GM12878 (cell line): ENCODE data around the gene STK11. TPM values are rescaled to one million over a fixed set of nuclear protein-coding genes. Genes with fewer than 3 reads are reported as not detected.

ENCODE experiments used
- ATAC-seq: fragments of 200-7000 bp; cut with Tn5 transposase; 3 replicates; pipeline ENCODE4 v1.9.1; 2020; ENCODE audit warnings: mild to moderate bottlenecking, moderate library complexity
- BruUV-seq: library from RNA; stranded (reverse); fragments of 400-500 nt; replicated peaks from 2 replicates; lab custom pipeline; 2021; lab: Mats Ljungman, UMichigan
- CTCF ChIA-PET: fragments of 300-600 bp; sonication (Branson Sonifier 250); formaldehyde crosslinking; extraction: SDS; loops from one replicate; lab custom pipeline; 2021; ENCODE audit warnings: inconsistent platforms; lab: Yijun Ruan, JAX
- POLR2A ChIA-PET: fragments of 350-600 bp; formaldehyde crosslinking; extraction: SDS; loops from one replicate; lab custom pipeline; 2021; ENCODE audit warnings: inconsistent platforms; lab: Charles Lee
- RAD21 ChIA-PET: fragments of 300-600 bp; sonication (Branson Sonifier 250); formaldehyde crosslinking; loops from one replicate; lab custom pipeline; 2023; ENCODE audit warnings: antibody characterized with exemption; ENCODE audit not compliant: unreplicated experiment; lab: Charles Lee
- SMC1A ChIA-PET: fragments of 300-600 bp; sonication (Branson Sonifier 250); formaldehyde crosslinking; loops from one replicate; lab custom pipeline; 2023; ENCODE audit not compliant: unreplicated experiment, uncharacterized antibody; lab: Charles Lee
- DNase-seq: peaks from one replicate; pipeline ENCODE4 v3.0.0-alpha.2; 2011; ENCODE audit warnings: low read depth, low spot score
- FAIRE-seq: peaks from 3 replicates; lab custom pipeline; 2011; peaks lifted over from hg19 to GRCh38; lab: Jason Lieb, UNC
- H2AFZ ChIP-seq: 2 replicates; pipeline ENCODE4 v1.6.0; 2011; ENCODE audit warnings: low read depth, low read length, control low read depth; ENCODE audit not compliant: control insufficient read depth
- H3K27ac ChIP-seq: 2 replicates; pipeline ENCODE4 v1.5.1; 2011; ENCODE audit warnings: control low read depth; ENCODE audit not compliant: control insufficient read depth, insufficient read depth
- H3K27me3 ChIP-seq, 2 experiments: replicated peaks in 1 of 2; 2 replicates each; pipeline versions ENCODE4 v1.6.0 to v1.6.1; 2011; ENCODE audit warnings: low read length in 1 of 2; ENCODE audit not compliant: control insufficient read depth in 2 of 2, insufficient read depth in 2 of 2
- H3K36me3 ChIP-seq, 2 experiments: 2 replicates each; pipeline ENCODE4 v1.5.1; 2011; ENCODE audit warnings: low read length in 1 of 2; ENCODE audit not compliant: control insufficient read depth in 2 of 2, insufficient read depth in 2 of 2
- H3K4me1 ChIP-seq: 2 replicates; pipeline ENCODE4 v1.6.1; 2011; ENCODE audit warnings: mild to moderate bottlenecking, low read length, moderate library complexity, mixed read lengths; ENCODE audit not compliant: control insufficient read depth, insufficient read depth
- H3K4me2 ChIP-seq: 2 replicates; pipeline ENCODE4 v1.6.0; 2011; ENCODE audit warnings: control low read depth; ENCODE audit not compliant: control insufficient read depth, insufficient read depth
- H3K4me3 ChIP-seq: fragments of 200-600 bp; sonication (generic); 2 replicates; pipeline ENCODE4 v1.5.1; 2016
- H3K79me2 ChIP-seq: 2 replicates; pipeline ENCODE4 v1.6.0; 2011; ENCODE audit warnings: low read length; ENCODE audit not compliant: control insufficient read depth, insufficient read depth
- H3K9ac ChIP-seq: 2 replicates; pipeline ENCODE4 v1.8.0; 2011; ENCODE audit warnings: low read length, control low read depth, mixed read lengths; ENCODE audit not compliant: control insufficient read depth, insufficient read depth
- H3K9me3 ChIP-seq: replicated peaks from 3 replicates; pipeline ENCODE4 v1.5.1; 2011; ENCODE audit warnings: mild to moderate bottlenecking, low read length; ENCODE audit not compliant: control insufficient read depth, insufficient read depth
- H4K20me1 ChIP-seq: 2 replicates; pipeline ENCODE4 v1.6.0; 2011; ENCODE audit not compliant: control insufficient read depth, insufficient read depth
- ASH2L ChIP-seq: fragments of 300-600, 200-600 bp; sonication (generic); IDR thresholded peaks from 2 replicates; pipeline ENCODE4 v1.6.1; 2017; ENCODE audit warnings: low read depth, mild to moderate bottlenecking, borderline replicate concordance
- HCFC1 ChIP-seq: fragments of 150-350 bp; IDR thresholded peaks from 2 replicates; pipeline ENCODE4 v1.6.1; 2014; ENCODE audit warnings: low read length
- MAX ChIP-seq: IDR thresholded peaks from 2 replicates; pipeline ENCODE4 v1.6.1; 2012; ENCODE audit warnings: low read depth, low read length, improper control_type of control experiment
- MEF2A ChIP-seq: IDR thresholded peaks from 2 replicates; pipeline ENCODE4 v1.6.1; 2011; ENCODE audit warnings: low read depth, mild to moderate bottlenecking, low read length, moderate library complexity; ENCODE audit not compliant: insufficient read depth
- NBN ChIP-seq: fragments of 450-650 bp; IDR thresholded peaks from 2 replicates; pipeline ENCODE4 v1.6.1; 2016
- NFXL1 ChIP-seq: fragments of 450-650 bp; IDR thresholded peaks from 2 replicates; pipeline ENCODE4 v1.6.1; 2017; ENCODE audit warnings: antibody characterized with exemption, mild to moderate bottlenecking, borderline replicate concordance
- RELA ChIP-seq: fragments of 450-650 bp; IDR thresholded peaks from 2 replicates; pipeline ENCODE4 v1.8.0; 2014; ENCODE audit warnings: borderline replicate concordance; ENCODE audit not compliant: partially characterized antibody
- RFX5 ChIP-seq: IDR thresholded peaks from 2 replicates; pipeline ENCODE4 v1.6.1; 2011; ENCODE audit warnings: low read depth, low read length, improper control_type of control experiment
- SIN3A ChIP-seq: IDR thresholded peaks from 2 replicates; pipeline ENCODE4 v1.6.1; 2012; ENCODE audit warnings: low read depth, low read length, improper control_type of control experiment
- SMARCA5 ChIP-seq: fragments of 450-650 bp; IDR thresholded peaks from 2 replicates; pipeline ENCODE4 v1.6.1; 2017; ENCODE audit warnings: mild to moderate bottlenecking
- TBL1XR1 ChIP-seq: IDR thresholded peaks from 2 replicates; pipeline ENCODE4 v1.6.1; 2012; ENCODE audit warnings: low read depth, low read length, improper control_type of control experiment
- ZZZ3 ChIP-seq: IDR thresholded peaks from 2 replicates; pipeline ENCODE4 v1.6.1; 2011; ENCODE audit warnings: low read depth; ENCODE audit not compliant: control insufficient read depth, insufficient read length
- WGBS: methylation state at CpG from one replicate; pipeline ENCODE4 v1.1.6; 2016; ENCODE audit warnings: low lambda C conversion rate; ENCODE audit not compliant: insufficient replicate concordance, insufficient coverage; ENCODE audit errors: missing lambda C conversion rate; 5-methylcytosine and 5-hydroxymethylcytosine counted together
- in situ Hi-C: fragments of 300-500 bp; cut with MboI; formaldehyde crosslinking; loops from 9 replicates; pipeline ENCODE4 v1.14.3; 2018; ENCODE audit warnings: mixed read lengths
- intact Hi-C: fragments of 100-400 bp; cut with micrococcal nuclease; formaldehyde crosslinking; loops from one replicate; pipeline ENCODE4 v1.14.2; 2022; ENCODE audit not compliant: unreplicated experiment
- polyA plus RNA-seq, 11 experiments: library from polyadenylated mRNA; depleted of rRNA in 4 of 11; unstranded in 6 of 11; stranded (reverse) in 5 of 11; fragments of >200 nt; fragmentation: Nextera tagmentation in 4 of 11; fragmentation: Illumina TruSeq in 1 of 11; extraction: Ambion mirVana in 4 of 11; extraction: Trizol in 1 of 11; gene quantifications; 1 replicate in 1 of 11; 2 replicates in 10 of 11; pipeline versions ENCODE4 v1.2.1 to v1.2.3, GENCODE V29; 2011 to 2016; ENCODE audit warnings: inconsistent platforms in 2 of 11, missing spikeins in 2 of 11, low read depth in 1 of 11
- total RNA-seq, 4 experiments: library from RNA; depleted of rRNA in 3 of 4; stranded (reverse); fragments of >200 nt in 3 of 4; fragmentation: Illumina TruSeq in 1 of 4; extraction: Trizol in 1 of 4; gene quantifications; 2 replicates each; pipeline versions ENCODE4 v1.2.1 to v1.2.3, GENCODE V29; 2013 to 2021
- TF ChIP-seq, protein P1 (sequence below): fragments of 150-350 bp; IDR thresholded peaks from 2 replicates; pipeline ENCODE4 v1.6.1; 2014; ENCODE audit warnings: mild to moderate bottlenecking, low read depth, low read length

The STK11 gene
- total and polyA plus RNA-seq, 10 of the 15 experiments (the other 5 are each of a cell fraction or from before 2014, with no cell fraction given), result 0.33 to 71.0 (median 23.8) TPM

- H3K27me3 ChIP-seq, result no peaks in the 10 kb centered on the region
- no peak overlapping the region for H3K4me3 ChIP-seq
- TF ChIP-seq ZZZ3 (no peak), SMARCA5 (0 out of 2 replicates have a peak, but pooled peaks have one; percentile 47), NBN (no peak), MEF2A (no peak), MAX (no peak), SIN3A (no peak), RFX5 (no peak), TBL1XR1 (no peak), RELA (no peak), HCFC1 (no peak), ASH2L (no peak), NFXL1 (0 out of 2 replicates have a peak, but pooled peaks have one; percentile 32)
- TF ChIP-seq, protein P1, sequence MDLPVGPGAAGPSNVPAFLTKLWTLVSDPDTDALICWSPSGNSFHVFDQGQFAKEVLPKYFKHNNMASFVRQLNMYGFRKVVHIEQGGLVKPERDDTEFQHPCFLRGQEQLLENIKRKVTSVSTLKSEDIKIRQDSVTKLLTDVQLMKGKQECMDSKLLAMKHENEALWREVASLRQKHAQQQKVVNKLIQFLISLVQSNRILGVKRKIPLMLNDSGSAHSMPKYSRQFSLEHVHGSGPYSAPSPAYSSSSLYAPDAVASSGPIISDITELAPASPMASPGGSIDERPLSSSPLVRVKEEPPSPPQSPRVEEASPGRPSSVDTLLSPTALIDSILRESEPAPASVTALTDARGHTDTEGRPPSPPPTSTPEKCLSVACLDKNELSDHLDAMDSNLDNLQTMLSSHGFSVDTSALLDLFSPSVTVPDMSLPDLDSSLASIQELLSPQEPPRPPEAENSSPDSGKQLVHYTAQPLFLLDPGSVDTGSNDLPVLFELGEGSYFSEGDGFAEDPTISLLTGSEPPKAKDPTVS, result no peak
- H3K9me3 ChIP-seq, result no peaks in the 10 kb centered on the region
- ChIA-PET CTCF (interaction anchor here (2.4 kb wide), 1 partner anchor 16 kb away, joined by 6 read pairs; no protein-coding TSS in a partner anchor), RAD21 (no interaction called here), SMC1A (no interaction called here), POLR2A (interaction anchor here (0.6 to 2.0 kb wide), 4 partner anchors 9 to 16 kb away, joined by 5 to 6 read pairs (median 6); no protein-coding TSS in a partner anchor)
- H3K36me3 ChIP-seq, result no peaks in the 10 kb centered on the region
- no peak overlapping the region for H2AFZ ChIP-seq
- no peak overlapping the region for H3K9ac ChIP-seq
- intact Hi-C loops (no loop called here), in situ Hi-C loops (no loop called here)
- no TSS peak for BruUV-seq
- WGBS, result 67% methylated on average over 25 of the region's 25 CpGs
- peaks cover 21% of the 10 kb centered on the region for H3K4me1 ChIP-seq
- ATAC-seq (no peak), DNase-seq (no peak), FAIRE-seq (no peak)
- H3K27ac ChIP-seq, result no peak overlapping the region
- peaks cover 14% of the 10 kb centered on the region for H3K79me2 ChIP-seq
- no peaks in the 10 kb centered on the region for H4K20me1 ChIP-seq
- H3K4me2 ChIP-seq, result no peak overlapping the region
Measured at GRCh38 chr19:1177322-1178114, 28.1 kb upstream of the STK11 start.
